ENCODE data around the gene ARNT2.

ARNT2 gene

GRCh38 chr15:80557441-80558234, 153.5 kb downstream of the ARNT2 start:
- DNase-seq (ENCODE audit: low spot score), result no peak

- no peak for DNase-seq (ENCODE audit: low spot score)
Observed at GRCh38 chr15:80558631-80559319, 154.6 kb downstream of the ARNT2 start.

GRCh38 chr15:80559320-80559693, 155.1 kb downstream of the ARNT2 start:
- no peak for DNase-seq (ENCODE audit: low spot score)

GRCh38 chr15:80559761-80560160, 155.6 kb downstream of the ARNT2 start:
- no peak for DNase-seq (ENCODE audit: low spot score)

GRCh38 chr15:80560601-80561400, 156.6 kb downstream of the ARNT2 start:
- no peak for DNase-seq (ENCODE audit: low spot score)

- no peak for DNase-seq (ENCODE audit: low spot score)
Observed at GRCh38 chr15:80561500-80561899, 157.3 kb downstream of the ARNT2 start.

GRCh38 chr15:80562033-80562432, 157.9 kb downstream of the ARNT2 start:
- DNase-seq (ENCODE audit: low spot score), result no peak

- DNase-seq (ENCODE audit: low spot score), result no peak
Observed at GRCh38 chr15:80562846-80563245, 158.7 kb downstream of the ARNT2 start.

- no peak for DNase-seq (ENCODE audit: low spot score)
Observed at GRCh38 chr15:80563372-80563997, 159.3 kb downstream of the ARNT2 start.

- no peak for DNase-seq (ENCODE audit: low spot score)
Observed at GRCh38 chr15:80564056-80564455, 159.9 kb downstream of the ARNT2 start.

- no peak for DNase-seq (ENCODE audit: low spot score)
Observed at GRCh38 chr15:80565398-80565797, 161.2 kb downstream of the ARNT2 start.

- DNase-seq (ENCODE audit: low spot score), result no peak
Observed at GRCh38 chr15:80565988-80566387, 161.8 kb downstream of the ARNT2 start.

- no peak for DNase-seq (ENCODE audit: low spot score)
Observed at GRCh38 chr15:80567721-80568157, 163.6 kb downstream of the ARNT2 start.

GRCh38 chr15:80568298-80568697, 164.1 kb downstream of the ARNT2 start:
- DNase-seq (ENCODE audit: low spot score), result no peak

GRCh38 chr15:80568876-80569605, 164.9 kb downstream of the ARNT2 start:
- DNase-seq (ENCODE audit: low spot score), result no peak

GRCh38 chr15:80569656-80570055, 165.5 kb downstream of the ARNT2 start:
- no peak for DNase-seq (ENCODE audit: low spot score)

- DNase-seq (ENCODE audit: low spot score), result no peak
Observed at GRCh38 chr15:80570553-80570952, 166.4 kb downstream of the ARNT2 start.

GRCh38 chr15:80572337-80572736, 168.2 kb downstream of the ARNT2 start:
- no peak for DNase-seq (ENCODE audit: low spot score)

- no peak for DNase-seq (ENCODE audit: low spot score)
Observed at GRCh38 chr15:80573606-80574005, 169.4 kb downstream of the ARNT2 start.

GRCh38 chr15:80574590-80574989, 170.4 kb downstream of the ARNT2 start:
- DNase-seq (ENCODE audit: low spot score), result no peak

GRCh38 chr15:80576519-80577090, 172.4 kb downstream of the ARNT2 start:
- no peak for DNase-seq (ENCODE audit: low spot score)
